Measurements from ENCODE around the gene SLC34A3.
A peak's percentile ranks its signal among the peaks of the same experiment; 100 is the strongest.

SLC34A3 gene

GRCh38 chr9:137195525-137196220 lies 35.0 kb upstream of the SLC34A3 start:
- DNase-seq (ENCODE audit: low read depth in 2 of 2) = no peak

GRCh38 chr9:137198051-137198901 lies 32.4 kb upstream of the SLC34A3 start:
- no peak for DNase-seq (ENCODE audit: low read depth in 2 of 2)

- DNase-seq (ENCODE audit: low read depth in 2 of 2) = no peak
Measured at GRCh38 chr9:137198902-137199283, 31.8 kb upstream of the SLC34A3 start.

- no peak for DNase-seq (ENCODE audit: low read depth in 2 of 2)
Measured at GRCh38 chr9:137199411-137200121, 31.1 kb upstream of the SLC34A3 start.

- DNase-seq (ENCODE audit: low read depth in 2 of 2) = peak; percentile 94 to 96
Measured at GRCh38 chr9:137200311-137201204, 30.1 kb upstream of the SLC34A3 start, which contains the start of gene TPRN. Gene TPRN (minus strand): TSS chr9:137200741. CDS start chr9:137200711, 30 bp downstream.

GRCh38 chr9:137201205-137201868 lies 29.4 kb upstream of the SLC34A3 start:
- no peak for DNase-seq (ENCODE audit: low read depth in 2 of 2)

- no peak for DNase-seq (ENCODE audit: low read depth in 2 of 2)
Measured at GRCh38 chr9:137202966-137203365, 27.7 kb upstream of the SLC34A3 start.

GRCh38 chr9:137204731-137205125 lies 26.0 kb upstream of the SLC34A3 start:
- no peak for DNase-seq (ENCODE audit: low read depth in 2 of 2)

GRCh38 chr9:137205126-137206069 lies 25.3 kb upstream of the SLC34A3 start, which contains the start of the genes NDOR1 and TMEM203:
Gene NDOR1 (plus strand): TSS chr9:137205700. CDS start chr9:137205778, 78 bp downstream.
Gene TMEM203 (minus strand): TSS chr9:137205648. CDS start chr9:137205414, 234 bp downstream.
- DNase-seq (ENCODE audit: low read depth in 2 of 2) = peak; percentile 78 to 90

- DNase-seq (ENCODE audit: low read depth in 2 of 2) = no peak
Measured at GRCh38 chr9:137206602-137207001, 24.1 kb upstream of the SLC34A3 start.

GRCh38 chr9:137211532-137211931 lies 19.2 kb upstream of the SLC34A3 start:
- no peak for DNase-seq (ENCODE audit: low read depth in 2 of 2)

- no peak for DNase-seq (ENCODE audit: low read depth in 2 of 2)
Measured at GRCh38 chr9:137212520-137212919, 18.2 kb upstream of the SLC34A3 start.

- DNase-seq (ENCODE audit: low read depth in 2 of 2) = no peak
Measured at GRCh38 chr9:137213160-137214060, 17.3 kb upstream of the SLC34A3 start.

GRCh38 chr9:137214620-137215019 lies 16.1 kb upstream of the SLC34A3 start:
- no peak for DNase-seq (ENCODE audit: low read depth in 2 of 2)

- DNase-seq (ENCODE audit: low read depth in 2 of 2) = no peak
Measured at GRCh38 chr9:137215196-137215986, 15.3 kb upstream of the SLC34A3 start.

- DNase-seq (ENCODE audit: low read depth in 2 of 2) = no peak
Measured at GRCh38 chr9:137216188-137216965, 14.3 kb upstream of the SLC34A3 start.
